GM18519 (cell line): Measurements from ENCODE around the gene BCLAF1.
"Not testable (repeated sequence)": the region's sequence is repeated elsewhere in the genome, so short reads cannot be mapped to it uniquely, and the experiment has no call there.

Source experiments
- ATAC-seq: cut with Tn5 transposase; IDR thresholded peaks from one replicate; pipeline ENCODE4 v1.9.1; 2021; ENCODE audit warnings: mild to moderate bottlenecking, moderate library complexity; ENCODE audit not compliant: unreplicated experiment, low FRiP score

The BCLAF1 gene

DNA sequence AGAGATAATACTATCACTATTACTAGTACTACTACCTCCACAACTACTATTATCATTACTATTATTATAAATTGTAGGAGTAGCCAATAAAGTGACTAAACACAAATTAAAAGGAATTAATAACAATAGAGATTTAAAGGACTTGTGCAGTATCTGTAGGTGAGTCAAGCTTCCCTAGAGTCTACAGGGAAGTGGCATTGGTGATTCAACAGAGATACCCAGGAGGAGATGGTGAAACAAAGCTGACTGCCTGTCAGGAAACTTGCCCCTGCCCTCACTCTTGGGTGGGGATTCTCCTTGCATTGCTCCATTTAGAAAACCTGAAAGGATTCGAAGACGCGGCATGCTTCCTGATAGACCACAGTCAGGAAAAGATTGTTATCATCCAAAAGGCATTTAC lies 23.3 kb upstream of the BCLAF1 start:
- no peak for ATAC-seq

DNA sequence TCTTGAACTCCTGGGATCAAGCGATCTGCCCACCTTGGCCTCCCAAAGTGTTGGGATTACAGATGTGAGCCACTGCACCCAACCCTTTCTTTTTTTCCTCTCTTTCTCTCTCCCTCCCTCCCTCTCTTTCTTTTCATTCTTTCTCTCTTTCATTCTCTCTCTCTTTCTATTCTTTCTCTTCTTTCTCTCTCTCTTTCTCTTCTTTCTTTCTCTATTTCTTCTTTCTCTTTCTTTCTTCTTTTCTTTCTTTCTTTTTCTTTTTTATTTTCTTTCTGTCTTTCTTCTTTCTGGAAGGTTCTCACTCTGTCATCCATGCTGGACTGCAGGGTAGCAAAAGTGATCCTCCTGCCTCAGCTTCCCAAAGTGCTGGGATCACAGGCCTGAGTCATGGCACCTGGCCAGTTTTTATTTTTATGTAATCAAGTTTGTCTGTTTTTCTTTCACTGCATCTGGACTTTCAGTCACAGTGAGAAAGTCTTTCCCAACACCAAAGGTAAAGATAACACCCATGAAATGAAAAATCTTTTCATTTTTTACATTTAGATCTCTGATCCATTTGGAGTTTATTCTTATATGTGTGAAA lies 20.2 kb upstream of the BCLAF1 start:
- ATAC-seq, result no peak

DNA sequence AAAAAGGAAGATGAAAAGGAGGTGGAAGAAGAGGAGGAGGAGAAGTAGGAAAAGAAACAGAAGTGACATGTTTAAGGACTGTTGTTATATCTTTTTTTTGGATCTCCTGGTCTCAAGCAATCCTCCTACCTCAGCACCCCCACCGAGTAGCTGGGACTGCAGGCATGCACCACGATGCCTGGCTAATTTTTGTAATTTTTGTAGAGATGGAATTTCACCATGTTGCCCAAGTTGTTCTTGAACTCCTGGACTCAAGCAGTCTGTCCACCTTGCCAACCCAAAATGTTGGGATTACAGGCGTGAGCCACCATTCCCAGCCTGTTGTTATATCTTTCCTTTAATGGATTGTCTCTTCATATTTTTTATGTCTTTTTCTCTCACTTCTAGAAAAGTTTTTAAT lies 19.5 kb upstream of the BCLAF1 start:
- no peak for ATAC-seq

DNA sequence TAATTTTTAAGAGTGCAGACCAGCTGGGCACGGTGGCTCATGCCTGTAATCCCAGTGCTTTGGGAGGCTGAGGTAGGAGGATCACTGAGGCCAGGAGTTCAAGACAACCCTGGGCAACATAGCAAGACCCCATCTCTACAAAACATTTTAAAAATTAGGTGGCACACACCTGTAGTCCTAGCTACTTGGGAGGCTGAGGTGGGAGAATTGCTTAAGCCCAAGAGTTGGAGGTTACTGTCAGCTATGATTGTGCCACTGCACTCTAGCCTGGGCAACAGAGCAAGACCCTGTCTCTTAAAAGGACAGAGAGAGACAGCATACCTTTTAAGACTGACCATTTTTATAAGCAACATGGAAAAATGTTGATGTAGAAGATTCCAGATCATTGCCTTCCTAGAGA lies 18.8 kb upstream of the BCLAF1 start:
- not testable (repeated sequence) for ATAC-seq

DNA sequence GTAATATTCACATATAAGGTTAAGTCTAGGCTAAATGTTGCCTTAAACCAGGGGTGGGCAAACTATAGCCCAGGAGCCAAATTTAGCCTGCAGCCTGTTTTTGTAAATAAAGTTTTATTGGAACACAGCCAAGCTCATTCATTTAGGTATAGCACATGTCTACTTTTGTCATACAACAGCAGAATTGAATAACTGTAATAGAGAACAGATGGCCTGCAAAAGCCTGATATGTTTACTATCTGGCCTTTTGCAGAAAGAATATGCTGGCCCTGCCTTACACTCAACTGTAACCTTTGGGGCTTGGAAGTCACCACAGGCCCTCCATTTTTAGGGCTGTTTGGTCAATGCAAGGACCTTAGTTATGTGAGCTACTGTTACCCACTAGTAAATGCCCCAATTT lies 17.7 kb upstream of the BCLAF1 start:
- ATAC-seq, result no peak

DNA sequence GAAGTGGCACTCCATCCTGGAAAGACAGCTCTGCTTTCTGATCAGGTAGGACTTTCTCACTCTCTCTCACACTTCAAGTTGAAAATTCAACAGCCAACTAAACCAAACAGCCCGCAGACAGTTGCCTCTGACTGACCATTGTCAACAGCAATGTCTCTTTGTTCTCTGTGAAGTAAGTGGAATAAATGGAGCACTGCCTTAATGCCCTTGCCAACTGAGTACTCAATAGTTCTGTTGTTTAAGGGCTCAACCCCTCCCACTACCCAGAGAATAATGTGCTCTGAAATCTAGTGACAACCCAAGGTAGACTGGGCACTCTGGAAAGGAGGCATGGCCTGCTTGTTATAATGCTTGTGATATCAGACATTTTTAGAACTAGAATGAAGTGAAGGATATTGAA lies 16.8 kb upstream of the BCLAF1 start:
- no peak for ATAC-seq

DNA sequence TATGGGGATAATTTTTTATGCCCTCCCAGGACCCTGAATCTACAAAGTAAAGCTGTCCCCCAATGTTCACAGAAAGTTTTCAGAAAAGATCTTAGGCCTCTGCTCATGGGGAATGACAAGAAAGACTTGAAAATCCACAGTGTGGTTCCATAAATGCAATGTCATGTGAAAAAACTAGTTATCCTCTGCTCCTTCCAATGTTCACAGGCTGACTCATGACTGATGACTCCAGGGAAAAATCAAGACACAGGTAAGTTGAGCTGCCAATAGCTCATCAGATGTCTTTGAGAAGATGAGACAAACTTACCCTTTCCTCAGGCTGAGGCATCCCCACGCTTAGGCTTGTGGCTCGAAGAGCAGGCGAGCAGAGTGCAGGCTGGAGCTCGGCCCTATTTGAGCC lies 14.8 kb upstream of the BCLAF1 start:
- ATAC-seq, result no peak

DNA sequence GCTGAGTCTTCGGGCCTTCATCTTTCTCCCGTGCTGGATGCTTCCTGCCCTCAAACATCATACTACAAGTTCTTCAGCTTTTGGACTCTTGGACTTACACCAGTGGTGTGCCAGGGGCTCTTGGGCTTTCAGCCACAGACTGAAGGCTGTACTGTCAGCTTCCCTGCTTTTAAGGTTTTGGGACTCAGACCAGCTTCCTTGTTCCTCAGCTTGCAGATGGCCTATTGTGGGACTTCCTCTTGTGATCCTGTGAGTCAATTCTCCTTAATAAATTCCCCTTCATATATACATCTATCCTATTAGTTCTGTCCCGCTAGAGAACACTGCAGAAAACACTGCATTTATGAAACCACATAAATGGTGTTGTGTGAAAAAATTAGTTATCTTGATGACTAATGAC lies 13.9 kb upstream of the BCLAF1 start:
- no peak for ATAC-seq

DNA sequence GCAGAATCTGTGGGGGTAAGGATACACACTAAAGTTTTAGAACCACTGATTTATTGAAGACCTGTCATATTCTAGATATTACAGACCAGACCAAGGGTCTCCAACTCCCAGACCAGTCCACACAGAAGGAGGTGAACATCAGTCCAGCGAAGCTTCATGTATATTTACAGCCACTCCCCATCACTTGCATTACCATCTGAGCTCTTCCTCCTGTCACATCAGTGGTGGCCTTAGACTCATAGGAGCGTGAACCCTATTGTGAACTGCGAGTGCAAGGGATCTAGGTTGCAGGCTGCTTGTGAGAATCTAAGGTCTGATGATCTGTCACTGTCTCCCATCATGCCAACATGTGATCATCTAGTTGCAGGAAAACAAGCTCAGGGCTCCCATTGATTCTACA lies 5.0 kb upstream of the BCLAF1 start:
- no peak for ATAC-seq

DNA sequence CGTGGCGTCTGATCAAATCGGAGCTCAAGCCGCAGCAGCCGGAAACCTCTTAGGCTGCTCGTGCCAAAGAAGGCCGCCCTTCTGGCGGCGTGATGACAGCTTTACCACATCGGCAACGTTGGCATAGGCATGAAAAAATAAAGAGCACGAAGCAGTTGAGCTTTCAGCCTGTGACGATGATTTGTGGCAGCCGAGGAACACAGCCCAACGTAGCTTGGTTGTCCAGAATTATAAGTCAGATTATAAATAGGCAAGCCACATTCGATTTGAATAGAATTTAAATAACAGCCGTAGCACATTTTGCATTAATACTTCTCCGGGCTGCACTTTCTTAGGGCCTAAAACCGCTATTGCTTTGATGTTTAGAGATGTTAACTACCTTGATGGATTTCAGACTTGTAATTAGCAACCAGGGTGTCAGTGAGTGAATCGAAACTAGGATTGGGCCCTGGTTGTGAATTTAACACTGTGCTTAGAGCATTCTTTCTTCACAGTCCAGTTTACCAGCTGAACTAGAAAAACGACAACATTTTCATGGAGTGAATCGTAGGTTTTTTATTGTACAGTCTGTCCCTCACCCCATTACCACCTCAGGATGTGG lies 864 bp upstream of the BCLAF1 start:
- no peak for ATAC-seq

DNA sequence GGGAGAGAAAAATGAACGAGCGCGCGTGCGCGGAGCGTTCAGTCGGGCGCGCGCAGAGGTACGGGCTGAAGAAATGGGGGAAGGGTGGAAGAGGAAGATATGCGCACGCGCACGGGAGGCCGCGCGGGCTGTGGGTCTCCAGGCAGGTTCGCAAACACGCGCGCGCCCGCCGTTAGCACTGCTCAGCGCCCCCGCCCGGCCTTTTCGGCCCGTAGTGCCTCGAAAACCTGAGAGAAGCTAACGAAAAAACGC lies 393 bp downstream of the BCLAF1 start:
- peak; percentile 30 for ATAC-seq

DNA sequence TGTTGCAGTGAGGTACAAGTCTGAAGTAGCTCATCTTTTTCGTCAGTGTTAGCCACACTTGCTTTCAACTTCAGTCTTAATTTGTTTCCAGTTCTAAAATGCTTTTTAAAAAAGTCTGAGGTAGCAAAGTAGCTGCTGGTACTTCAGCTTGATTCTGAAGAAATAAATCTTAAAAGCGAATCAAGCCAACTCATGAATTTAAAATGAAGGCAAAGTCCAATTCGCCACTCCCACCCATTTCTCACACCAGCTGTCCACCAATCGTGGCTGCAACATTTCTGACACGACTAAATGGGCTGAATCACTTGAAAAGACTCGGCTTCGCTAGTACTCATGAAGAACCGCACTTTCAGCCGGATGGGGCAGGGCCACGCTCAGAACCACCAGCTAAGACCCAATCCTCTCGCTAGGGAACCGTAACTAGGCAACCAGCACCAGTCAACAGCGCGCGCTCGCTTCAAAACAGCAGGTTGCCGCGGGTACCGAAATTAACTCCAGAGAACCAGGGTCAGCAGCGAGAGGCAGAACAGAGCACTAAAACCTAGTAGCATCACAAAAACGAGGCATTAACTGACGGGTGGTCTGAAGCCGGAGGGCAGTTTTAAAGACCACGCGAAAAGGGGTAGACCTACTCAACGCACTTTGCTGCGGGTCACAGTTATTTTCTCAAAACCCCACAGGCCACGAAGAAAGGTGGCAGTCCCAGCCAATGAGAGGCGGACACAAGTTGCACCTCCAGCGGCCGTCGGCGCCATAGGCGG lies 900 bp downstream of the BCLAF1 start:
- peak; percentile 23 for ATAC-seq

DNA sequence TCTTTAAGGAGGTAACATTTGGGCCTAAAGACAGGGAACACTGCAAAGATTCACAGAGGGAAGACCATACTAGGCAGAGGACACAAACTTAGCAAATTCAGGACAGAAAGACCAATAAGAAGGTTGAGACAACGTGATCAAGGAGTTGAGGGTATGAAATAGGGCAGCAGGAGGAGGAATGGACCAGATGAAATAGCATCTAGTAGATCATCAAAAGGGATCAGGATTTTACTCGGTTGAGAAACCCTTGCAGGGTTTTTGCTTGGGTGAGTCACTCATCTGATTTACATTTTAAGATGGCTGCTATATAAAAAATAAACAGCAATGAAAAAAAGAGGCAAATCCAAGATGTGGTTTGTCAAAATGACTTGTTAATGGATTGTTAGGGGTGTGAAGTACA lies 4.7 kb downstream of the BCLAF1 start:
- no peak for ATAC-seq

DNA sequence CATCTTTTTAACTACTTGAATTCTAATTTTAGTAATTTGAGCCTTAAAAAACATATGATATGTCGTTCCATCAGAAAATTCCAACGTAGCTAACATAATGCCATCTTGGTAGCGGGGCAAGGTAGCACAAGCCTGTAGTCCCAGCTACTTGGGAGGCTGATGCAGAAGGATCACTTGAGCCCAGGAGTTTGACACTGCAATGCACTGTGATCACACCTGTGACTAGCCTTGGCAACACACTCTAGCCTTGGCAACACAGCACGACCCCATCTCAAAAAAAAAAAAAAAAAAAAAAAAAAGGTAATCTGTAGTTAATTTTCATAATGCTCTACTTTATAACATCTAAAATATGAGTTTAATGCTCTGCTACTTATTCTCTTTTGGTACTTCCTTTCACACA lies 6.7 kb downstream of the BCLAF1 start:
- no peak for ATAC-seq

DNA sequence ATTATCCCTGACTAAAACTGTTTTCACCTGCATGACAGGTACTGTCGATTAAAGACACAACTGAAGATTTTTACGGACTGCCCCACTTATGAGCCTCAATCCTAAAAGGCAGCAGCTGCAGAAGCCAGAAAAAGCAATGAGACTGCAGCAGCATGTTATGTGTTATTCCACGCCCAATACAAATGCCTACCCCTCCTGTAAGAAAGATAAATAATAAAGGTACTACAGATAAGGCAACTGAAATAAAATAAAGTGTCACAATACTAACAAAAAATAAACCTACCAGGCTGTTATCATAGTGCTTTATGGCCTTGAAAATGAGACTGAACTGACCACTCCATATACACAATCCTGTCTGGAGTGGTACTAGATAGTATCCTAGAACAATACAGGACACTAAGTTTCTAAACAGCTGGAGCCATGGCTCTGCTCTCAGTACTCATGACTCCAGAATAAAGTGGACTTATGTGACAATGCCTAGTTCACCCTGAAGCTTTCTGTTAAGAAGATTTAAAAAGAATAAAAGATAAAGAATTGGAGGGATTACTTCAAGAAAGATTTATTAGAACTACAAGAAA lies 9.5 kb downstream of the BCLAF1 start:
- no peak for ATAC-seq

DNA sequence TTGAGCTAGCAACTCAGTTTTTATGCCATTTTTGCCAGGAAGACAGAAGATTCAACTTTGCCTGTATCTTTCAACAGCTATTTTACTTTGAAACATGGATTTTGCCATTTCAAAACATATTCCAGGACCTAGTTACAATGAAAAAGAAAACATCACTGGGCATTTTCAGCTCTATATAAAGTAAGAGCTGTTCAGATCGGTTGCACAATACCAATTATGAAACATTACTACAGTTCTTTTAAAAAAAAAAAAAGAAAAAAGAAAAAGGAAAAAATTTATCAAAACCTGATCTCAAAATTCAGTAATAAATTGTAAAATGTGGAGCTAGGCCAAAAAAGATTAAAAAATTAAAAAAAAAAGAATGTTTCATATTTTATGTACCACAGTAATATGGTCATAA lies 15.6 kb downstream of the BCLAF1 start:
- no peak for ATAC-seq

DNA sequence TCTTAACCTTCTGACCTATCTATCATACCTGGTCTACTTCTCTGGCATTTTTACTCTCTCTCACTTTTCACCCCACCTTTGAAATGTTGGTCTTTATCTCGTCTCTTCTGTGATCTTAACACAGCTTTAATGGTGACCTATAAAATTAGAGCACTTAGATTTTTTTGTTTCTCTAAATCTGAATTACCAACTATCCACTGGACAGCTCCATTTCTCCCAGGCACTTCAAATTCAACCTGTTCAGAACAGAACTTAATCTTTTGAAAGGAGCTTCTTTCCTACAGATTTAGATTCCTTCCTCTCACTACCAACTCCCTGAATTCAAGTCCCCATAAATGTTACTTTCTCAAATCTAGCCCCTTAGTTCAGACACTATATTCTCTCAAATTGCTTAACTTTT lies 24.5 kb downstream of the BCLAF1 start:
- no peak for ATAC-seq

DNA sequence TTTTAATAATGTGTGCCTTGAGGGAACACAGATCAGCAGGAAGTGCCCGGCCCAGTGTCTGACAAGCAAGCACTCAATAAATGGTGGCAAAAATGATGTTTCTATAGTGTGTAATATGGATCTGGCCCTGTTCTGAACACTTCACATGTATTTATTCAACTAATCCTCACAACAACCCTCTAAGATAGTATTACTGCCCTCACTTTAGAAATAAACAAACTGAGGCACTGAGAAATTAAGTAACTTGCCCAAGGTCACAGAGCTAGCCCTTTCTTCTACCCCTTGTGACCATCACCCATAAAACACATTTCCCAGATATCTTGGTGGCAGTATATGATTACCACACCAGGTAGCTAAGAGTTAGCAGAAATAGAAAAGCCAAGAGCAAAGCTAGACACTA lies 26.7 kb downstream of the BCLAF1 start:
- no peak for ATAC-seq

DNA sequence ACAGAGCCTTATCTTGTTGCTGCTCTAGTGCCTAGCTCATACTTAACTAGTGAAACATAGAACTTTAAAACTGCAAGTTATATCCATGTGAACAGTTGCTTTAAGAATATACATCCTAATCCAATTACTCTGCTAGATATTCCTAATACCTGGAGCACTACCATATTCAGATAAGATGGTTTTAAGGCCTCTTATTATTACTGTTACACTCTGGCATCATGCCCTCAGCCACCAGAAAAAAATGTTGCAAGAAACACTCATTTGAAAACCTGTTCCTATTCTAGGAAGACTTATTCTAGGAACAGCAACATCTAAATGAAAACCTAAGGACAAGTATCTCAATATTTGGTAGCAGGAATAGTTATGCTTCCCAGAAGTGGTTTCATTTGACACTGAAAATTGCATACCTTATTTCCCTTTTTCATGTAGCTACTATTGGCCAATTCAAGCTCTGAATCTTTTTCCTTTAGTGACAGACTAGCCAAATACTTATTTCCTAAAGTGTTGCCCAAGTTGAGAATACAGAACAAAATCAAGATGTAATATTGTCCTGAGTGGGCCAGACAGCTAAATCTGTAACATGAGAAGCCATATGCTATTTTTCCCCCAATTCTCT lies 34.7 kb downstream of the BCLAF1 start:
- no peak for ATAC-seq

DNA sequence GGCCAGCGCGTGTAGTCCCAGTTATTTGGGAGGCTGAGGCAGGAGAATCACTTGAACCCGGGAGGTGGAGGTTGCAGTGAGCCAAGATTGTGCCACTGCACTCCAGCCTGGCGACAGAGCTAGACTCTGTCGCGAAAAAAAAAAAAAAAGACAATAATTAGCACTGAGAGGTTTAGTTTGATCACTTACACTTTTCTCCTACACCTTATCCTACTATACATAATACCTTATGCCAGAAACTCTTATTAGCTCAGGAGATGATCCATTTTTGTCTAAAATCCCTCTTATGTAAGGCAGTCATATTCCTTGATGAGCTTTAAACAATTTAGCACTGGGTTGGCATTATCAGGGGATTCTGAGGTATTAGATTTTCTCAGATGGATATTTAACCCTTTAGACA lies 35.9 kb downstream of the BCLAF1 start:
- ATAC-seq, result no peak

DNA sequence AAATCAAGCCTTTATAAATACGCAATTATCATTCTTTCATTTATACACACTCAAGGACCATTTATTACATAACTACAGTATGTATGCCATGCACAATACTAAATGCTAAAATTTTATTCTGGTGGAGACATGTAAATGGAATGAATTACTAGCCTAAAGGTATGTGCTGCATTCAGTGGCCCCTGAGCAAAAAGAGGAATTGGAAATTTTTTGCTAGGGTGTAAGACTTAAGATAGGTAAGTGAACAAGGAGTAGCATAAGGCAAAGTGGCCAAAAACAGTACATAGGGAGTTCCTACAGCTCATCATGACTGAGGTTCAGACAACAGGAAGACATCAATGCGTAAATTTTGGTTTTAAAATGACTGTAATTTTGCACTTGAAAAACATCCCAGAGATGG lies 37.2 kb downstream of the BCLAF1 start:
- ATAC-seq, result no peak

DNA sequence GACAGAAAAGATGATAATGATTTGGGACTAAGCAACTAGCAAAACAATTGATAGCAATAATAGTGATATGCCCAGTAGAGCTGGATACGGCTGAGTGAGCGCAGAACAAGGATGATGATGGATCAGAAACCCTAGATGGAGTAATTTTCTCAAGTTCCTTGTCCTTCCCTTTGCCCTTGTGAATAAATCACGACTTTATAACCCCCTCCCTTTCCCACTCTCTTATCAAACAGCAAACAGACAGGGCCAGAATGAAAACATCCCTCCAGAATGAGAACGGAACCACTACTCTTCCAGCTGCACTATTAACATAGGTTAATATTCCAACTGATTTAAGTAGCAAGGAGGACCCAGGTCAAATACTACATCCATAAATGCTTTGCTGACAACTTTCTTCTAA lies 38.3 kb downstream of the BCLAF1 start:
- no peak for ATAC-seq
